ENCODE results near the gene OTOGL.
A peak's percentile ranks its signal among the peaks of the same experiment; 100 is the strongest.
"Not testable (repeated sequence)": the region's sequence is repeated elsewhere in the genome, so short reads cannot be mapped to it uniquely, and the experiment has no call there.

OTOGL gene

GRCh38 chr12:80189241-80189640, 89.9 kb downstream of the OTOGL start:
- DNase-seq: no peak

DNA sequence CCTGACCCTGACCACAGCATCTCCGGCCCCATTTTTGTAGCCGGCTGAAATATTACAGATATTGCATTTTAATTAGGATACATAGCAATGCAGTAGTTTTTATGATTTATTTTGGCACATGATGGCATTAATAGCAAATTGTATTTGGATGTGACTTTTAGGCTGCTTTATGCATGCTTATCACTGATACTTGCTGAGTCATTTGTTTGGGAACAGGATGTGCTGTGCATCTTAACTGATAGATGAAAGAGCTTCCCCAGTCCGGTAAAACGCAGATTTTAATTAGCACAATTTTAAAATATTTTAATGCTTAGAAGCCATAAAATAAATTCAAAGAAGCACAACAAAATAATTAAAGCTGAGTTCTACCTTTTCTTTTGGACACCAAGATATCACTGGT, 90.7 kb downstream of the OTOGL start:
- DNase-seq: no peak

DNA sequence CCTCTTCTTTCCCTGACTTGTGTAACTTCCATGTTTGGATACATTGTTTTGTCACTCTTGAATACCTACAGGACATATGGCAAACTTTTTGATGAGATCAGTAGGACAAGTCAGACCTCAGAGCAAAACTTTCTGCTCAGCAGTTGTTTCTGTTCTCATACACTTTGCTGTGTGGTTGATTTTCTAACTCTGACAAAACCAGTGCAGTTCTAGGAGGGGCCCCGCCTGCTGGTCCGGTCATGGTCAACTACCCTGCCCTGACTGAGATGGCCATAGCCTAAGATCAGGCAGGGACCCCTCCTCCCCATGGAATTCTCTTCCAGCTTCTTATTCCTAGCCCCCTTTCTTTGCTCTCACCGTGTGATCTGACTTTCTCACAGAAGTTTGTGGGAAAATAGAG, 92.8 kb downstream of the OTOGL start:
- DNase-seq: no peak

- no peak for DNase-seq
Observed at GRCh38 chr12:80193865-80194264, 94.5 kb downstream of the OTOGL start.

GRCh38 chr12:80195074-80195726, 95.9 kb downstream of the OTOGL start:
- peak; percentile 75 for DNase-seq

- DNase-seq: no peak
Observed at GRCh38 chr12:80195737-80196136, 96.4 kb downstream of the OTOGL start.

DNA sequence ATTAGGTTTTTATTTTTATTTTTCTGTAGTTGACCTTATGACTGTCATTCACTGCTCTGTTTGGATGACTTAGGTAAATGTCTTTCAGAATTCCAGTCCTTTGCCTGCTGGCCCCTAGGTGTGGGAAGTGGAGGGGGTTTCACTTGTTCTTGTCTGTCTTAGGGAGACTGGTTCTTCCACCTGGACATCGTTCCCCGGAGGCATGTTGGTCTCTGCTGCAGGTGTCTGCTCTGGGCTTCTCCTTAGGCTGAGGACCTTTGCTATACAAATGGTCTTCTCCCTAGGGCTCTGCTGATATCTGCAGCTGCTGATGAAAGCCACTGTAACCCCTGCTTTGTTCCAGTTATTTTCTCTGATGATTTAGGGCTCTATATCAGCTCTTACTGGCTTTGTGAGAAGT, 97.1 kb downstream of the OTOGL start:
- DNase-seq: peak; percentile 74

DNA sequence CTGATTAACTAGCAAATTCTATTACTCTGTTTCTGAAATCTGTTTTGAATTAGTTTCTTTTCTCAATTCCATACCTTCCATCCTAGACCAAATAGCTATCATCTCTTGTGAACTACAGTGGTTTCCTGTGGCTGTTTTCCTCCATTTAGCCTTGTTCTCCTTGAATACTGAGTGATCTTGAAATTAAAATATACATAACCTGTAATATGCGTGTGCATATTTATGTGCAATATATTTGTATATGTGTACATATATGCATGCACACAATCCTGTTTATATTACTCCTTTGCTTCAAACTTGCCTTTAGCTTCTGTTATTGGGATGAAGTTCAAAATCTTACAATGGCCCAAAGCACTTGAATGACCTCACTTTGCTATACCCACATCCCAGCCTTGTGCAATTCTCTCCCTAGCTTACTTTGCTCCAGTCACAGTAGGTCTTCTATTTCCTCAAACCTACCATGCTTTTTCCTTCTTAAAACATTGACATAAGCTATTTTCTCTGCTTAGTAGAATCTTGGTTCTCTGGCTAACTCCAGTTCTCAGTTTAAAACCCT, 99.5 kb downstream of the OTOGL start:
- no peak for DNase-seq

DNA sequence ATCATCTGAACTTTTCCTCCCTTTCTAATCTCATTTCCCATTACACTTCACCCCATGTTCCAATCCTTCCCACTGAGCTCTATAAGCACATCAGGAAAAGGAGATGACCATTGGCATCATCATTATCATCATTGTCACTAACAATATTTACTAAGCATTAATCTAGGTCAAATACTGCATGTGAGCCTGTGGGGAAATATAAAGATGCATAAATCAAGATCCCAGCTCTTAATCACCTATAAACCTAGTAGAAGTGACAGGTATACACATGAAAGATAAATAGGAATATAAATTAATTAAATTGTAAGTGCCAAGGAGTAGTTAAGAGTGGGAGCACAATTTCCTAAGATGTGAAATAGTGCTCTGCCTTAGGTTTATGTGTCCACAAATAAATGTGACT, 100.6 kb downstream of the OTOGL start:
- DNase-seq: no peak

DNA sequence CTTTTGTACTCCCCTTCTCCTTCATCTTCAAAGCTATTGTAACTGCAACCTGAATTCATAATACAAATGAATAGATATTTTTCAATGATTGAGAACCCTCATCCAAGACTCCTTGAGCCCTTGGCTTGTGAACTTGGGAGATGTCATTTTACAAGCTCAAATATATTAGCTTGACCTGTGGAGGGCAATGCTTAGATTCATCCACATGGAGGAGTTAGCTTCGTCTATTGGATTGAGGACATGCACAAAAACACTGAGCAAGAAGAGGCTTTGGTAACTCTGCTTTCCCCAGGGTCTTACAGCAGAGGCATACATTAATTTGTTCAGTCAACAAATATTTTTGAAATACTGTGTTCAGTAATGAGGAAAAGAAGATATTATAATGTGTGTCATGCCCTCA, 101.1 kb downstream of the OTOGL start:
- DNase-seq: no peak

- DNase-seq: no peak
Observed at GRCh38 chr12:80201908-80202307, 102.6 kb downstream of the OTOGL start.

- no peak for DNase-seq
Observed at GRCh38 chr12:80205960-80206359, 106.6 kb downstream of the OTOGL start.

- no peak for DNase-seq
Observed at GRCh38 chr12:80208071-80208470, 108.7 kb downstream of the OTOGL start.

DNA sequence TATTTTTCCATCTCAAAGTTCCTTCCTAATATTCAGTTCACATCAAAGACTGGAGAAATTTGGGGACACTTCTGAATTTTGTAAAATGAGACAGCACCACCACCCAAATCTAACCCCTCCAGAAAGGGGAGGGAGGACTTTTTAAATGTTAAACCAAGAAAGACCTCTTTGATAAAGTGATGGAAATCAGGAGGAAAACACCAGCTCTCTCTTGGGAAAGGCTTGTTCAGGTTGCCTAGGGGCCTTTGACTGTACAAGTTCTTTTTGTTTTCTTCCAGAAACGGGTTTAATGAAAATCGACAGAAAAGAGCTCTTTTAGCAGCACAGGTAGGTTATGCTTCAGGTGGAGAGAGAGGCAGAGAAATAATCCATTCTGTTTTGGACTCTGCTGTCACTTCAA, 112.3 kb downstream of the OTOGL start:
- DNase-seq: no peak

- peak; percentile 91 for DNase-seq
Observed at GRCh38 chr12:80212938-80213645, 113.8 kb downstream of the OTOGL start.

DNA sequence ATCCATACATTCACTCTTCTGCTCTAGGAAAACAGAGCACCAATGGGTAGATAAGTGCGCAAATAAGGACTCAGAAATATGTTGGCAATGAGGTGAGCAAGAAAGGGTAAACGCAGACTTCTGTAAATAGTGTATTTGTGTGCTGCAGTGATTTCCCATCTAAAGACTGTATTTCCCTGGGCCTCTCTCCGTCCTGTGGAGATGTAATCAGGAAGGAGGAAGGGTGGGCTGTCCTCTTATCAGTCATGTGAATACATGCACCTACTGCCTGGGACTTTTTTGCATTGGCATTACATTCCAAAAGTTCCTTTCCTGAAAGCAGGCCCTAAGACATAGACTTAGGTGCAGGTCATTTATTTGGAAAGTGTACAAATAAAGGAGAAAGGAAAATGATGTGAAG, 114.5 kb downstream of the OTOGL start:
- peak; percentile 83 for DNase-seq

DNA sequence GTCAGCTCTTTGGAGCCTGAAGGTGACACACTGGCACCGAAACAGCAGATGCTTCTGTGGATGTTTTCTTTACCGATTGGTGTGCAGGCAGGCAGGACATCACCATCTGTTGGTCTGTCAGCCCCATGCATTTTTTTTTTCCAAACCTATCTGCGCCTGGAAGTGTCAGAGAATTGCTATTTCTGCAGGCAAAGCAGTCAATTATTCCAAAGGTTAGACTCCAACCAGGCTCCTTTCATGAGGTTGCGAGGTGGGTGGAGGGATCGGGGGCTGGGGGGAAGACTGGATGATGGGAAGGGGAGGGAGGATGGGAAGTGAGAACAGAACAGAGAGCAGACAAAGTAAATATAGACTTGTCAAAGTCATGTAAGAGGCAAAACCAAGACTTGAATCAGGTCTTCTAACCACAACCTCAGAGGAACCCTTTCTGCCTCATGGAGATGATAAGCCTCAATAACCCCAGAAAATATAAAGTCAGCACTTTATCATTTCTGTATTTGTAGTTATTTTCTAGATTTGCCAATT, 117.7 kb downstream of the OTOGL start:
- DNase-seq: peak; percentile 94

- DNase-seq: not testable (repeated sequence)
Observed at GRCh38 chr12:80218925-80219324, 119.6 kb downstream of the OTOGL start.

DNA sequence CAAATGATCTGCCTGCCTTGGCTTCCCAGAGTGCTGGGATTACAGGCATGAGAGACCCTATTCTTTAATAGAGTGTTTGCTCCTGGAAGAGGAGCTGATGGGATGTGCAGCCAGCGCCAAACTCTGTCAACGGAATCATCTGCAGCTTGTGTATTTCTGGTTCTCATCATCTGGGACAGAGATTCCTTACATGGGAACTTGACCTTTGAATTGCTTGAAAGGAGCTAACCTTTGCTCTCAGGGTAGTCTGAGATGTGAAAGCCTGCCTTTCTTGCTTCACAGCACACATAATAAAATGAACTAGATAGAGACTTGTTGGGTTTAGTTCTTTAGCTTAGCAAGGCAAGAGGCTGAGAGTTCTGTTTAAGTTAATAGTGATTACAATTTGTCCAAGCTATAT, 120.0 kb downstream of the OTOGL start:
- DNase-seq: peak; percentile 71

DNA sequence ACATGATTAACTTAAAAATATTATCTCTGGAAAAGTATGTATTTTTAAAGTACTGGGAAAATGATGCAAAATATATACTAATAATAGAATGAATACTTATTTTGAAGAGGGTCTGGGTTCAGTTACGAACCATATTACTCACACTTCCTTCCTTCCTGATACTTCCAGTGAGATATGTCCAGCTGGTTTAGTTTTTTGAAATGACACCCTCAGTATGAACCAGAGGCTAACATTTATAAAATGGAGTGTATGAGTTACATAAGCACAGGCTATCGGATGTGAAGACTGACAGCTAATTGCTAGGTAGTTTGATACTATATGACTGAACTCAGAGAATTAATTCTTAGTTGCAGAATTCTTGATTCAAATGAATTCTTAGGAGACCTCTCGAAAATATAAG, 122.9 kb downstream of the OTOGL start:
- no peak for DNase-seq

- DNase-seq: no peak
Observed at GRCh38 chr12:80226576-80226975, 127.2 kb downstream of the OTOGL start.

- not testable (repeated sequence) for DNase-seq
Observed at GRCh38 chr12:80227904-80228303, 128.6 kb downstream of the OTOGL start.

DNA sequence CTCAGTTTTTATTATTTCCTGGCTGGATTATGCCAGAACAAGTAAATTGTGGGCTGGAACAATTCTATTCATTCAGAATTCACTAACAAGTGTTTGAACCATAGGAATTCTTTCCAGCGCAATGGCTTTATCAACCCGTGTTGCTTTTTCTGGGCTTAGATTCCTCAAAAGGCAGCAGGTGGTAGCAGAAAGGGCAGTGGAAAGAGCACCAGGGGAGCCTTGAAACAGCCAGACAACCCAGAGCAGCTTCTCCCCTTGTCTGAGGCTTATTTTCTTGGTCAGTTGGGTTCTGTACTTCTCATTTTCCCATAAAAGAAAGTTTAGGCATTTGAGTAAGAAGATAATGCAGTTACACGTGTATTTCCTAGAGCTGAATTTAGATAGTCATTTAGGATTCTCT, 130.7 kb downstream of the OTOGL start:
- DNase-seq: peak; percentile 69

DNA sequence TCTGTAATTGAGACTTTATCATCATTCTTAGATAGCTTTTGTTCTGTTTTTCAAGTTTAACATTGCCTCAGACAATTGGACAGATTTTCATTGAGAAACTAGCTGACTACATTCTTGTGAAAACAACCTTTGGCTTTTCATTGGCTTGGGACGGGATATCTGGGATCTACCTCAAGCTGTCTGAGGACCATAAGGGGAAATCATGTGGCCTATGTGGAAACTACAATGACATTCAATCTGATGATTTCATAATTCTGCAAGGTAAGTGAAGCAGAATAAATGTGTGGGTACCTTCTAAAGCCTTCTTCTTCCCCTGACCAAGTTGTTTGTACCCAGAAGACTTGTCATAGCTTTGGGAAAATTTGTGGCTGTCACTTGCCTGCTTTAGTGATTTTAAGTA, 133.5 kb downstream of the OTOGL start:
- no peak for DNase-seq
